ENCODE results near the gene INHBA.

DNA sequence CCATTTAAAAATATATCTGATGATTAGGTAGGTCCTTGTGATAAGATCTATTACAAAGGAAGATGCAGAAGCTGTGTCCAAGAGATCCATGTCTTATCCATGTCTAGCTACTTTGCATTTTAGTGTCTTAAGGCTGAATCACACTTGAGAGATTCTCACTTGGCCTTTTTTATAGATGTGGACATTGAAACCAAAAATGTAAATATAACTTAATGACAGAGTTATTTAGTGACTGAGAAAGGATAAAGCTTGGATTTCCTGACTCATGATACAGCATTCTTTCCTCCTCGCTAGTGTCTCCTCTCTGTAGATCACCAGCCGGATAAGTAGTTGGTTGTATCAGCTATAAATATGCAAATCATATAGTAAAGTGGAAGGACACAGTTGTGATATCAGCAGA lies 23.3 kb downstream of the INHBA start:
- TF ChIP-seq, protein P1, sequence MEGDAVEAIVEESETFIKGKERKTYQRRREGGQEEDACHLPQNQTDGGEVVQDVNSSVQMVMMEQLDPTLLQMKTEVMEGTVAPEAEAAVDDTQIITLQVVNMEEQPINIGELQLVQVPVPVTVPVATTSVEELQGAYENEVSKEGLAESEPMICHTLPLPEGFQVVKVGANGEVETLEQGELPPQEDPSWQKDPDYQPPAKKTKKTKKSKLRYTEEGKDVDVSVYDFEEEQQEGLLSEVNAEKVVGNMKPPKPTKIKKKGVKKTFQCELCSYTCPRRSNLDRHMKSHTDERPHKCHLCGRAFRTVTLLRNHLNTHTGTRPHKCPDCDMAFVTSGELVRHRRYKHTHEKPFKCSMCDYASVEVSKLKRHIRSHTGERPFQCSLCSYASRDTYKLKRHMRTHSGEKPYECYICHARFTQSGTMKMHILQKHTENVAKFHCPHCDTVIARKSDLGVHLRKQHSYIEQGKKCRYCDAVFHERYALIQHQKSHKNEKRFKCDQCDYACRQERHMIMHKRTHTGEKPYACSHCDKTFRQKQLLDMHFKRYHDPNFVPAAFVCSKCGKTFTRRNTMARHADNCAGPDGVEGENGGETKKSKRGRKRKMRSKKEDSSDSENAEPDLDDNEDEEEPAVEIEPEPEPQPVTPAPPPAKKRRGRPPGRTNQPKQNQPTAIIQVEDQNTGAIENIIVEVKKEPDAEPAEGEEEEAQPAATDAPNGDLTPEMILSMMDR (IDR thresholded peaks at IDR 0.05), result no peak
- no peak for TF ChIP-seq POLR2A (IDR thresholded peaks at IDR 0.05)

All from tibial nerve (tissue), 3 donors.